Measurements from ENCODE around the gene RRP15. TPM values are rescaled to one million over a fixed set of nuclear protein-coding genes. Genes with fewer than 3 reads are reported as not detected.
"Not testable (repeated sequence)": the region's sequence is repeated elsewhere in the genome, so short reads cannot be mapped to it uniquely, and the experiment has no call there.

Gene RRP15
- total RNA-seq, 1 experiment from 2014 or later, result 15.2 TPM

DNA sequence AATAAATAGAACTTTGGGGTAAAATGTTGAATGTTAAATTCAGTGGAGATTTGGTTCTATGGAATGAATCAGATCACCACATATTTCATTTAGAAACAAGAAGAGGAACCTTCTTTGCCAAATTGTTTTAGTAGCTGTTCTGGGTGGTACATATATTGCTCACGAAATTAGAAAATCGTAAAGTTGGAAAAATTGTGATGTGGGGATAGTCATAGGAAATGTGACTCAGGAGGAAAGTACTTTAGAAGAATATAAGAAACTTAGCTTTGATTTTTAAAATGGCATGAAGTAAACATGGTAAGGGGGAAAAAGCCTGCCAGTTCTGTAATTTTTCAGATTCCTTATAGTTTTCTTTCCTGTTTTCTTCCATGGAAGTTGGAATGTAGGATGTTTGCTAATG is 27.4 kb downstream of the RRP15 start:
- no peak overlapping the region for H3K4me2 ChIP-seq (ENCODE audit: low read depth, low read length, poor library complexity, severe bottlenecking)
- no peaks in the 10 kb centered on the region for H3K4me1 ChIP-seq (ENCODE audit: low read length)
- no peak overlapping the region for H3K9ac ChIP-seq (ENCODE audit: low read length)
- no peak overlapping the region for H2AFZ ChIP-seq (ENCODE audit: low read length)
- peaks cover 60% of the 10 kb centered on the region for H3K79me2 ChIP-seq (ENCODE audit: low read length)
- H4K20me1 ChIP-seq (ENCODE audit: insufficient read depth, low read depth, low read length), result no peaks in the 10 kb centered on the region
- peaks cover 19% of the 10 kb centered on the region for H3K36me3 ChIP-seq (ENCODE audit: insufficient read depth, low read length)
- no peak overlapping the region for H3K4me3 ChIP-seq (ENCODE audit: low read length)
- no peaks in the 10 kb centered on the region for H3K9me3 ChIP-seq (ENCODE audit: low read length)
- no peaks in the 10 kb centered on the region for H3K9me2 ChIP-seq (replicated peaks; ENCODE audit: insufficient read depth, low read length)
- no peak overlapping the region for H3K27ac ChIP-seq (ENCODE audit: low read length)
- DNase-seq, result no peak
- H3K27me3 ChIP-seq (ENCODE audit: low read length), result no peaks in the 10 kb centered on the region

DNA sequence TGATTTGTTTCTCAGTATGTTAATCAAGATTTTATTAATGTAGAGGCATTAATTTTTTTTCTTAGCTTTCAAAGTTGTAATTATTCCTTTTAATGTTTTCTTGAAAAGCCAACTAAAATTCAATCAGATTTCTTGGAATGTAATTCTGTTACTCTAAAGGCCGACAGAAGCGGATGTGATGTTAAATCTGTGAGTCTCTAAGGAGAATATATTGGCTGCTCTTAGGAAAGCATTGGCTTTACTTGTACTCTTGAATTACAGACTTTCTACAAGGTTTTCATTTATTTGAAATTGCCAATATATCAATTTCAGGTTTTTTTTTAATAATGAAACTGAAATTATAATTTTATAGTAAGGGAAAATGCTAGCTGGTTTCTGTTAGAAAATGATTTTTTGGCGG is 29.2 kb downstream of the RRP15 start:
- no peaks in the 10 kb centered on the region for H3K27me3 ChIP-seq (ENCODE audit: low read length)
- H4K20me1 ChIP-seq (ENCODE audit: insufficient read depth, low read depth, low read length), result no peaks in the 10 kb centered on the region
- H3K4me3 ChIP-seq (ENCODE audit: low read length), result no peak overlapping the region
- H3K36me3 ChIP-seq (ENCODE audit: insufficient read depth, low read length), result peaks cover 9% of the 10 kb centered on the region; the same call in 1 of the 2 replicates
- H3K9ac ChIP-seq (ENCODE audit: low read length), result no peak overlapping the region
- H3K9me3 ChIP-seq (ENCODE audit: low read length), result no peaks in the 10 kb centered on the region
- H2AFZ ChIP-seq (ENCODE audit: low read length), result no peak overlapping the region
- no peak for DNase-seq
- H3K9me2 ChIP-seq (replicated peaks; ENCODE audit: insufficient read depth, low read length), result no peaks in the 10 kb centered on the region
- H3K79me2 ChIP-seq (ENCODE audit: low read length), result peaks cover 61% of the 10 kb centered on the region
- no peak overlapping the region for H3K27ac ChIP-seq (ENCODE audit: low read length)
- H3K4me2 ChIP-seq (ENCODE audit: low read depth, low read length, poor library complexity, severe bottlenecking), result no peak overlapping the region
- no peaks in the 10 kb centered on the region for H3K4me1 ChIP-seq (ENCODE audit: low read length)

DNA sequence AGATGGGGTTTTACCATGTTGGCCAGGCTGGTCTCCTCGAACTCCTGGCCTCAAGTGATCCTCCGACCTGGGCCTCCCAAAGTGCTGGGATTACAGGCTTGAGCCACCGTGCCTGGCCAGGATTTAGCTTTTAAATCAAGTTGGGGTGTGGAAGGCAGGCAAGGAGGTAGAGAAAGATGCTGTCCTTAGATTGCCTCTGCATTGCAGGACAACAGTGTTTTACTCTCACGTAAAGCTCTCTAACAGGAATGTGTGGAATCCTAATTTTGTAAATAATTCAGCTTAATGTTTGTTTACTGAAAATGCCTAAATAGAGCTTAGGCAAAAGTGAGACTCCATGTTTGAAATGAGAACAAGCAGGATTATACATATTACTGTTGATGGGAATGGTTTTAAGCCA is 30.5 kb downstream of the RRP15 start:
- no peak overlapping the region for H3K4me3 ChIP-seq (ENCODE audit: low read length)
- no peaks in the 10 kb centered on the region for H3K9me2 ChIP-seq (replicated peaks; ENCODE audit: insufficient read depth, low read length)
- no peaks in the 10 kb centered on the region for H3K4me1 ChIP-seq (ENCODE audit: low read length)
- H3K27me3 ChIP-seq (ENCODE audit: low read length), result no peaks in the 10 kb centered on the region
- peaks cover 54% of the 10 kb centered on the region for H3K79me2 ChIP-seq (ENCODE audit: low read length)
- H3K36me3 ChIP-seq (ENCODE audit: insufficient read depth, low read length), result peaks cover 4% of the 10 kb centered on the region; the same call in 1 of the 2 replicates
- no peak overlapping the region for H3K9ac ChIP-seq (ENCODE audit: low read length)
- no peak overlapping the region for H3K27ac ChIP-seq (ENCODE audit: low read length)
- no peaks in the 10 kb centered on the region for H4K20me1 ChIP-seq (ENCODE audit: insufficient read depth, low read depth, low read length)
- no peaks in the 10 kb centered on the region for H3K9me3 ChIP-seq (ENCODE audit: low read length)
- no peak overlapping the region for H3K4me2 ChIP-seq (ENCODE audit: low read depth, low read length, poor library complexity, severe bottlenecking)
- no peak for DNase-seq
- H2AFZ ChIP-seq (ENCODE audit: low read length), result no peak overlapping the region

DNA sequence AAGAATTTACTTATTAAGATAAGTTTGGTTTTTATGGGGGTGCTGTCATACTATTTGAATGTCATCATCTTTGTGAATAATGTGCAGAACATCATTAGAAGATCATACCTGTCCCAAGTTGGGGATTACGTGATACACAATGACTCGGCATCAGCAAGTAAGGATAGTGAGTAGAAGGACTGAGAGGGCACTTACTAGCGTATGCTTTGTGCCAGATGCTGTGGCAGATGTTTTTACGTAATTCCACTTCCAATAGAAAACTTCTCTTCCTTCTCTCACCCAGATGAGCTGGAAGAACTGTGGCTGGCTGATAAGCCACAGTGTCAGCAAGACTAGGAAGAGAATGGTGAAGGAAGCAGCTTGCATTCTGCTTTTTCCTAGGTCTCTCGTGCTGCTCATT is 32.0 kb downstream of the RRP15 start:
- H3K27ac ChIP-seq (ENCODE audit: low read length), result no peak overlapping the region
- H3K4me1 ChIP-seq (ENCODE audit: low read length), result no peaks in the 10 kb centered on the region
- no peak overlapping the region for H3K9ac ChIP-seq (ENCODE audit: low read length)
- no peaks in the 10 kb centered on the region for H3K27me3 ChIP-seq (ENCODE audit: low read length)
- peaks cover 4% of the 10 kb centered on the region; the same call in 1 of the 2 replicates for H3K36me3 ChIP-seq (ENCODE audit: insufficient read depth, low read length)
- H3K4me2 ChIP-seq (ENCODE audit: low read depth, low read length, poor library complexity, severe bottlenecking), result no peak overlapping the region
- no peaks in the 10 kb centered on the region for H3K9me3 ChIP-seq (ENCODE audit: low read length)
- H2AFZ ChIP-seq (ENCODE audit: low read length), result no peak overlapping the region
- H3K9me2 ChIP-seq (replicated peaks; ENCODE audit: insufficient read depth, low read length), result no peaks in the 10 kb centered on the region
- H4K20me1 ChIP-seq (ENCODE audit: insufficient read depth, low read depth, low read length), result no peaks in the 10 kb centered on the region
- no peak overlapping the region for H3K4me3 ChIP-seq (ENCODE audit: low read length)
- peaks cover 54% of the 10 kb centered on the region for H3K79me2 ChIP-seq (ENCODE audit: low read length)
- no peak for DNase-seq

DNA sequence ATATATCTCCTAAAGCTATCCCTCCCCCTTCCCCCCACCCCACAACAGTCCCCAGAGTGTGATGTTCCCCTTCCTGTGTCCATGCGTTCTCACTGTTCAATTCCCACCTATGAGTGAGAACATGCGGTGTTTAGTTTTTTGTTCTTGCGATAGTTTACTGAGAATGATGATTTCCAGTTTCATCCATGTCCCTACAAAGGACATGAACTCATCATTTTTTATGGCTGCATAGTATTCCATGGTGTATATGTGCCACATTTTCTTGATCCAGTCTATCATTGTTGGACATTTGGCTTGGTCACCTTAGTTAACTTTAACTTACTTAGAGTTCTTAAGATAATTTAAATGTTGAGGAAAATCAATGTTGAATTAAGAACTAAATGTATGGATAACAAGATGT is 35.1 kb downstream of the RRP15 start:
- not testable (repeated sequence) for H3K9me2 ChIP-seq (replicated peaks; ENCODE audit: insufficient read depth, low read length); H3K9ac ChIP-seq (ENCODE audit: low read length); H4K20me1 ChIP-seq (ENCODE audit: insufficient read depth, low read depth, low read length); DNase-seq; H3K27me3 ChIP-seq (ENCODE audit: low read length); H3K27ac ChIP-seq (ENCODE audit: low read length); H2AFZ ChIP-seq (ENCODE audit: low read length); H3K9me3 ChIP-seq (ENCODE audit: low read length); H3K4me3 ChIP-seq (ENCODE audit: low read length); H3K36me3 ChIP-seq (ENCODE audit: insufficient read depth, low read length); H3K4me2 ChIP-seq (ENCODE audit: low read depth, low read length, poor library complexity, severe bottlenecking); H3K4me1 ChIP-seq (ENCODE audit: low read length)
- H3K79me2 ChIP-seq (ENCODE audit: low read length), result peaks cover 44% of the 10 kb centered on the region

DNA sequence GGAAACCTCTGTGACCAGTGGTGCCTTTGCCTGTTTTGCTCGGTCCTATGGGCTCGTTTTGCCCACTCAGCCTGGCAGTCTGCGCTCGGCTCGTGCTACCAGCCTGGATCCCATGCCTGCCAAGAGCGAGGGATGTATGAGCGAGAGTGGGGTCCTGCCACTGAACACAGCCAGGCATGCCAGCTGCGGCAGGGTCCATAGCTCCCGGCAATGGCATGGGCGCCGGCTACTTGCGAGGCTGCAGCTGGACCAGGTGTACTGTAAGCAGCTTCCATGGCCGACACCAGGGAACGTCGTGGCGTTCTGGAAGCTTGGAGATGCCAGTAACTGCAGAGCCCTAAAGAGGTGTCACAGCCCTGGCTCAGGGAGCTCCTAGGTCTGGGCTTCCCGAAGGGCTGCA is 37.7 kb downstream of the RRP15 start:
- Histone ChIP-seq H3K36me3 (ENCODE audit: insufficient read depth, low read length) (peaks cover 4% of the 10 kb centered on the region; the same call in 1 of the 2 replicates), H3K4me1 (ENCODE audit: low read length) (no peaks in the 10 kb centered on the region), H3K9me2 (replicated peaks; ENCODE audit: insufficient read depth, low read length) (no peaks in the 10 kb centered on the region), H3K4me2 (ENCODE audit: low read depth, low read length, poor library complexity, severe bottlenecking) (no peak overlapping the region), H3K79me2 (ENCODE audit: low read length) (peaks cover 36% of the 10 kb centered on the region), H3K9ac (ENCODE audit: low read length) (no peak overlapping the region), H3K27ac (ENCODE audit: low read length) (no peak overlapping the region), H4K20me1 (ENCODE audit: insufficient read depth, low read depth, low read length) (no peaks in the 10 kb centered on the region), H3K9me3 (ENCODE audit: low read length) (no peaks in the 10 kb centered on the region), H3K4me3 (ENCODE audit: low read length) (no peak overlapping the region), H3K27me3 (ENCODE audit: low read length) (no peaks in the 10 kb centered on the region), H2AFZ (ENCODE audit: low read length) (no peak overlapping the region)
- DNase-seq, result no peak

DNA sequence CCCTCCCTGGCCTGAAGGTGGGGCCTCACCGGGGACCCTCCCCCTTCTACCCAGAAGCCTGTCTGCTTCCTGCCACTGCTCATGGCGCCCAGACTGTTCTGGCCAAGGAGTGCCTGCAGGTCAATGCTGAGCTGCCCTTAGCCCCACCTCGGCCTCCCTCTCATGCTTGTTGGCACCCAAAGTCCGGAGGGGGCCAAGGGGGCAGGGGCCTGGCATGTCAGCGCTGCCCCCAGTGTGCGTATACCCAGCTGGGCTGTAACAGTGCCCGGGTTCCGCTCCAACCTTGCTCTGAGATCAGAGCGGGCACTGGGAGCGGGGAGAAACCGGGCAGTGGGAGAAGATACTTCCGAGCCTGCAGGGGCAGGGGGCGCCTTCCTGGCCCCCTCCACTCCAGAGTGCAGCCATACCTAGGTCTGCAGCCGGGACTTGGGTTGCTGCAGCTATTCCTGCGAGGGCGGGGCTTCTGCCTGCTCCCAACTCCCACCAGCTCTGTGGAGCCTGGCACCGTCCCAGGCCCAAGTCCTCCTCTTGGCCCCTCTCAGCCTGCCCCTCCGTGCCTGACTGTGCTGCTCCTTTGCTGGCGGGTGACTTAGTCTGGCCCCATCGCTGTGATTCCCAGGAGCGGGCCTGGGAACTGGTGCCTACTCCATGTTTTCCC is 38.6 kb downstream of the RRP15 start:
- H3K4me2 ChIP-seq (ENCODE audit: low read depth, low read length, poor library complexity, severe bottlenecking), result no peak overlapping the region
- H3K9me3 ChIP-seq (ENCODE audit: low read length), result no peaks in the 10 kb centered on the region
- no peaks in the 10 kb centered on the region for H3K4me1 ChIP-seq (ENCODE audit: low read length)
- no peak overlapping the region for H3K9ac ChIP-seq (ENCODE audit: low read length)
- H3K27ac ChIP-seq (ENCODE audit: low read length), result no peak overlapping the region
- H3K36me3 ChIP-seq (ENCODE audit: insufficient read depth, low read length), result no peaks in the 10 kb centered on the region; the same call in 1 of the 2 replicates
- H3K9me2 ChIP-seq (replicated peaks; ENCODE audit: insufficient read depth, low read length), result no peaks in the 10 kb centered on the region
- no peak for DNase-seq
- H3K4me3 ChIP-seq (ENCODE audit: low read length), result no peak overlapping the region
- H3K79me2 ChIP-seq (ENCODE audit: low read length), result peaks cover 29% of the 10 kb centered on the region
- no peaks in the 10 kb centered on the region for H3K27me3 ChIP-seq (ENCODE audit: low read length)
- H2AFZ ChIP-seq (ENCODE audit: low read length), result no peak overlapping the region
- H4K20me1 ChIP-seq (ENCODE audit: insufficient read depth, low read depth, low read length), result no peaks in the 10 kb centered on the region

DNA sequence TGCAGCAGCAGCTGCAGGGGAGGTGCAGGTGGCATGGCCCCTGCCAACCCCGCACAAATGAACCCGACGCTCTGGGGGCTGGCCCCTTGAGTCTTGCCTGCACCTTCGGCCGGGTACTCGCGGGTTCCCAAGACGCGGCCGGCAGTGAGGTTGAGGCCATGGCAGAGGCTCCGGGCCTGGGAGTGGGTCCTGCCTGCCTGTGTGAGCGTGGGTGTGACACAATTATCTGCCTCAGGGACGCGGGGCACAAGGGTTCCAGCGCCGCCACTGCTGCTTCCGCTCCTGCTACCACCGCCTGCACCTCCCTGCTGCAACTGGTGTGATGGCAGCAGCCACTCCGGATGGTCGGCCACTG is 39.1 kb downstream of the RRP15 start:
- H3K36me3 ChIP-seq (ENCODE audit: insufficient read depth, low read length), result no peaks in the 10 kb centered on the region
- H3K27ac ChIP-seq (ENCODE audit: low read length), result no peak overlapping the region

More for the DNA sequence above, 39.1 kb downstream of the RRP15 start:
- Histone ChIP-seq H3K4me1 (ENCODE audit: low read length) (no peaks in the 10 kb centered on the region), H3K4me2 (ENCODE audit: low read depth, low read length, poor library complexity, severe bottlenecking) (no peak overlapping the region), H3K9me2 (replicated peaks; ENCODE audit: insufficient read depth, low read length) (no peaks in the 10 kb centered on the region), H4K20me1 (ENCODE audit: insufficient read depth, low read depth, low read length) (no peaks in the 10 kb centered on the region), H3K9ac (ENCODE audit: low read length) (no peak overlapping the region), H2AFZ (ENCODE audit: low read length) (no peak overlapping the region), H3K79me2 (ENCODE audit: low read length) (peaks cover 28% of the 10 kb centered on the region), H3K9me3 (ENCODE audit: low read length) (no peaks in the 10 kb centered on the region), H3K27me3 (ENCODE audit: low read length) (no peaks in the 10 kb centered on the region), H3K4me3 (ENCODE audit: low read length) (no peak overlapping the region)
- no peak for DNase-seq
